Bronchial epithelial cell (primary cell): Measurements from ENCODE around the gene RAB21. TPM values are rescaled to one million over a fixed set of nuclear protein-coding genes. Genes with fewer than 3 reads are reported as not detected.

Experiments
- DNase-seq: peaks from one replicate; pipeline ENCODE4 v3.0.0-alpha.2; 2010; ENCODE audit warnings: low read depth
- FAIRE-seq: peaks from 2 replicates; lab custom pipeline; 2011; peaks lifted over from hg19 to GRCh38; lab: Jason Lieb, UNC
- H3K27me3 ChIP-seq: 2 replicates; pipeline ENCODE4 v1.5.1; 2011; ENCODE audit warnings: low read length; ENCODE audit not compliant: control insufficient read depth, insufficient read depth
- H3K36me3 ChIP-seq: 2 replicates; pipeline ENCODE4 v1.5.1; 2011; ENCODE audit warnings: low read length; ENCODE audit not compliant: control insufficient read depth, insufficient read depth
- H3K4me3 ChIP-seq: 2 replicates; pipeline ENCODE4 v1.5.1; 2011; ENCODE audit warnings: mild to moderate bottlenecking, low read depth, low read length, control low read depth
- total RNA-seq: library from RNA; depleted of rRNA; stranded (reverse); fragments of >200 nt; gene quantifications from 2 replicates; pipeline ENCODE4 v1.2.1, GENCODE V29; 2014
- TF ChIP-seq, protein P1 (sequence below): IDR thresholded peaks from 2 replicates; pipeline ENCODE4 v1.5.1; 2011; ENCODE audit warnings: mild to moderate bottlenecking, moderate library complexity, low read length, control low read depth, inconsistent platforms; ENCODE audit not compliant: insufficient read depth, severe bottlenecking

Gene RAB21, protein sequence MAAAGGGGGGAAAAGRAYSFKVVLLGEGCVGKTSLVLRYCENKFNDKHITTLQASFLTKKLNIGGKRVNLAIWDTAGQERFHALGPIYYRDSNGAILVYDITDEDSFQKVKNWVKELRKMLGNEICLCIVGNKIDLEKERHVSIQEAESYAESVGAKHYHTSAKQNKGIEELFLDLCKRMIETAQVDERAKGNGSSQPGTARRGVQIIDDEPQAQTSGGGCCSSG
- 27.9 and 48.5 TPM in 2 replicates for total RNA-seq

DNA sequence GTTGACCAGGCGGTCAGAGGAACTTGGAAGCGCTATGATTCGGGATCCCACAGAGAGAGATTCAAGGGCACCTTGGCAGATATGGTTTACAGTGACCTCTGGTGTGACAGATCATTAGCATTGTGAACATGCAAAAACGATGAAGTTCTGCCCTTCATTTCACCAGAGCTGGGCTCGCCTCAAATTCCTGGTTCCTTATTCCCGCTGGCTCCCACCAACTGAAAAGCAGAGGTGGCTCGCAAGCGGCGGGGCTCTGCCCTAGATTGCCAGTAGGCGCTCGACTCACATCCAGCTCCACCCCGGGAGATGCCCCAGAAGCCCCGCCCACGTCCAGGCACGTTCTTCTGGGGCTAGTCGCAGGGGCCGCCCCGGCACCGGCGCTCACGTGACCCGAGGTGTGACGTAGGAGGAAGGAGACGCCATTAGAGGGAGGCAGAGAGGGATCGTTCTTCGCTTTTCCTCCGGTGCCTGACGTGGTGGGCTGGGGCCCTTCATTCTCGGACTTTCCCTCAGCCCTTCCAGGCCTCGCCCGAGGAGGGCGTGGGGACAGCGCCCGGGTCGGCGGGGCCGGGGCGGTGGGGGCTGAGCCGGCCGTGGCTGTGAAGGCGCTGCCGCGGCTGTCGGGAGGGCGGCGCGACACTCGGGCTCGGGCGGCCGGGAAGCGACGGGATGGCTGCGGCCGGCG, at the start of gene RAB21:
Gene RAB21, plus strand, starts transcription at position 403 of the 685 bp plus-strand sequence. Its CDS starts 267 bp downstream, at position 670.
- TF ChIP-seq, protein P1, sequence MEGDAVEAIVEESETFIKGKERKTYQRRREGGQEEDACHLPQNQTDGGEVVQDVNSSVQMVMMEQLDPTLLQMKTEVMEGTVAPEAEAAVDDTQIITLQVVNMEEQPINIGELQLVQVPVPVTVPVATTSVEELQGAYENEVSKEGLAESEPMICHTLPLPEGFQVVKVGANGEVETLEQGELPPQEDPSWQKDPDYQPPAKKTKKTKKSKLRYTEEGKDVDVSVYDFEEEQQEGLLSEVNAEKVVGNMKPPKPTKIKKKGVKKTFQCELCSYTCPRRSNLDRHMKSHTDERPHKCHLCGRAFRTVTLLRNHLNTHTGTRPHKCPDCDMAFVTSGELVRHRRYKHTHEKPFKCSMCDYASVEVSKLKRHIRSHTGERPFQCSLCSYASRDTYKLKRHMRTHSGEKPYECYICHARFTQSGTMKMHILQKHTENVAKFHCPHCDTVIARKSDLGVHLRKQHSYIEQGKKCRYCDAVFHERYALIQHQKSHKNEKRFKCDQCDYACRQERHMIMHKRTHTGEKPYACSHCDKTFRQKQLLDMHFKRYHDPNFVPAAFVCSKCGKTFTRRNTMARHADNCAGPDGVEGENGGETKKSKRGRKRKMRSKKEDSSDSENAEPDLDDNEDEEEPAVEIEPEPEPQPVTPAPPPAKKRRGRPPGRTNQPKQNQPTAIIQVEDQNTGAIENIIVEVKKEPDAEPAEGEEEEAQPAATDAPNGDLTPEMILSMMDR: peak; percentile 6
- FAIRE-seq (no peak), DNase-seq (peak; percentile 85)
- peaks cover 4% of the 10 kb centered on the region for H3K36me3 ChIP-seq
- H3K4me3 ChIP-seq: peak within 1 kb of the TSS; percentile 94
- H3K27me3 ChIP-seq: peaks cover 1% of the 10 kb centered on the region

DNA sequence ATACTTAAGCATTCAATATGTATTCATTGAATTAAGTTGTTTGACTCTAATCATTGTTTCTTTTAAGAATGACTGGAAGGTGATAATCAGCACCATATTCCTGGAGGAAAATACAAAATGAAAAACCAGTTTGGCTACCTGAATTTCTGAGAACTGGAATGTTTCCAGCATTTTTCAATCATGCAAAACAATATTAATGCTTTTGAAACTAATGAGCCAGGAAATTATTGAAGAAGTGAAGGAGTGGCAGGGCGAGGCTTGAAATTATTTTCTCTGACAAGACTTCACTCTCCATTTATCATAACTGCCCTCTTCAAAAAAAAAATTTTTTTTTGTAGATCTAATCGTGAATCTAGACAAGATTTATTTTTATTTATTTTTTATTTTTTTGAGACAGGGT, 49.7 kb upstream of the RAB21 start:
- DNase-seq (peak; percentile 27), FAIRE-seq (no peak)
- TF ChIP-seq, protein P1: no peak
- H3K36me3 ChIP-seq: peaks cover 1% of the 10 kb centered on the region
- H3K27me3 ChIP-seq: no peaks in the 10 kb centered on the region
- H3K4me3 ChIP-seq: no peak overlapping the region

DNA sequence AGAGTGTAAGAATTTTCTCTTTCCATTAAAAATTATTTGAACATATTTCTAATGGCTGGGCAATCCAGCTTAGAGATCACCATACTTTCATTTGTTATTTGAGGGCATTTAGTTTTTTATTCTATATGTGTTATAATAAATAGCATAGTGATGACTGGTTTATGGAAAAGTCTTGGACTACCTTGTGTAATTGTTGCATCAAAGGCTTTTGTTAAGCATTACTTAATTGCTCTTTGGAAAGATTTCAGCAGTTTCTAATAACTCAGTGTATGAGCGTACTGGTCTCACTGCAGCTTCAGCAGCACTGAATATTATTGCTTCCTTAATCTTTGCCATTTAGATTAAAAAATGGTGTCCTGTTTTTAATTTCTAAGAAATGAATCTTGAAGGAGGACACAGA, 46.0 kb upstream of the RAB21 start:
- Histone ChIP-seq H3K27me3 (no peaks in the 10 kb centered on the region), H3K4me3 (no peak overlapping the region), H3K36me3 (no peaks in the 10 kb centered on the region)
- TF ChIP-seq, protein P1: no peak
- DNase-seq (peak; percentile 79), FAIRE-seq (no peak)

DNA sequence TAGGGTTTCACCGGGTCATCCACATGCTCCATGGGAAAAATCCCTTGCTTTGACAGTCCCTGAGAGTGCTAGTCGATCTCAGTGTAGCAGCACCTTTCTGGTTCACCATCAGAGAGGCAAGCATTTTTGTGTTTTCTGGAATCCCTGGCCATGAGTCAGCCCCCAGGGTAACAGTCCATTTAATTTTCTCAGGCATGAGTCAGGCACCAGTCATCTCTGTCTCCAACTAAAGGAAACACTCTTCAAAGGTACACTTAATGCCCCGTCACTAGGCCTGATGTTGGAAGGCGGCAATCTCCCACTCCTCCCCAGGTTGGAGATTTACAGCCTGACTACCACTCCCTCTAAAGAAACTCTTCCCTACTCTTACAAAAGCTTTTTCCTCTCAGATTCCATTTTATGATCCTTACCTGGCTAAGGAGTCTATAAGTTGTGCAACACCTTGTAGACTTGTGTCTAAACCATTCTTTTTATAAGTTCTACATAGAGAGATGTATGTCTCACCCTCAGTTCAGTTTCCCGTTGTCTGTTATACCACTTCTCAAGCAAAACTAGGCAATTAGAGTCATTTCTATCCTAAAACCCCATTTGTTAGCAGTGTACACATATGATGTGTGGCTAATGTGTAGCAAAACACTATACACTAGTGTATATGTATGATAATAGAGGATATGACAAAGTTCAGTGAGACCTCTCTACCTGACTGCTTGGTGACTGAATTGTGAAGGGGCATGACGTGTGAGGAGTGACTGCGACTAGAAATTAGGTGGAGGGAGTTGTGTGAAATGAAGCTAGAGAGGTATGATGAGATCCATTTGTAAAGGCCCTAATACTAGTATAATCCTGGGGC, 44.2 kb upstream of the RAB21 start:
- TF ChIP-seq, protein P1: no peak
- Histone ChIP-seq H3K36me3 (no peaks in the 10 kb centered on the region), H3K4me3 (no peak overlapping the region), H3K27me3 (no peaks in the 10 kb centered on the region)
- peak; percentile 98 for DNase-seq
- peak; percentile 98 for FAIRE-seq

DNA sequence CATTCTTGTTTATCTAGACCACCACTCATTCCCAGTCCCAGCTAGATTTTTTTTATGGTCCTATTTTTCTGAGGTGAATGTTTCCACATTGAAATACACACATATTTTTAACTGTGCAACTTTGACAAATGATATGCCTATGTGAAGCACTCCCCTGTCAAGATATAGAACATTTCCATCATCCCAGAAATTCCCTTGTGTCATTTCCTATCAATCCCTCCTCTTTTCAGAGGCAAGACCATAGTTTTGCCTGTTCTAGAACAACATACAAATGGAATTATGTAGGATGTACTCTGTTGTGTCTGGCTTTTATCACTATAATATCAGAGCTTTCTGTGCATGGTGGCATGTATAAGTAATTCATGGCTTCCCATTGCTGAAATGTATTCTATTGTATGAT, 36.1 kb upstream of the RAB21 start:
- Histone ChIP-seq H3K36me3 (no peaks in the 10 kb centered on the region), H3K4me3 (no peak overlapping the region), H3K27me3 (no peaks in the 10 kb centered on the region)
- TF ChIP-seq, protein P1: no peak
- DNase-seq (no peak), FAIRE-seq (no peak)
